Measurements from ENCODE around the gene SMIM1.

Gene SMIM1

GRCh38 chr1:3734602-3735001 is 37.9 kb upstream of the SMIM1 start:
- TF ChIP-seq CTCF (IDR thresholded peaks at IDR 0.05; ENCODE audit: extremely low read depth, missing control alignments): no peak
- no peak for DNase-seq (ENCODE audit: low spot score)

GRCh38 chr1:3735027-3735681 is 37.4 kb upstream of the SMIM1 start:
- DNase-seq (ENCODE audit: low spot score): no peak
- TF ChIP-seq CTCF (IDR thresholded peaks at IDR 0.05; ENCODE audit: extremely low read depth, missing control alignments): no peak

- TF ChIP-seq CTCF (IDR thresholded peaks at IDR 0.05; ENCODE audit: extremely low read depth, missing control alignments): no peak
- DNase-seq (ENCODE audit: low spot score): no peak
Measured at GRCh38 chr1:3735688-3736087, 36.9 kb upstream of the SMIM1 start.

GRCh38 chr1:3736131-3736561 is 36.4 kb upstream of the SMIM1 start:
- DNase-seq (ENCODE audit: low spot score): no peak
- no peak for TF ChIP-seq CTCF (IDR thresholded peaks at IDR 0.05; ENCODE audit: extremely low read depth, missing control alignments)

- no peak for DNase-seq (ENCODE audit: low spot score)
- TF ChIP-seq CTCF (IDR thresholded peaks at IDR 0.05; ENCODE audit: extremely low read depth, missing control alignments): no peak
Measured at GRCh38 chr1:3736708-3737107, 35.8 kb upstream of the SMIM1 start.

- DNase-seq (ENCODE audit: low spot score): no peak
- no peak for TF ChIP-seq CTCF (IDR thresholded peaks at IDR 0.05; ENCODE audit: extremely low read depth, missing control alignments)
Measured at GRCh38 chr1:3738943-3739342, 33.6 kb upstream of the SMIM1 start.

GRCh38 chr1:3740042-3740441 is 32.5 kb upstream of the SMIM1 start:
- no peak for DNase-seq (ENCODE audit: low spot score)
- TF ChIP-seq CTCF (IDR thresholded peaks at IDR 0.05; ENCODE audit: extremely low read depth, missing control alignments): no peak

All from GM20000 (cell line).